Measurements from ENCODE around the gene MZT2A. TPM values are rescaled to one million over a fixed set of nuclear protein-coding genes. Genes with fewer than 3 reads are reported as not detected.
"Not testable (repeated sequence)": the region's sequence is repeated elsewhere in the genome, so short reads cannot be mapped to it uniquely, and the experiment has no call there.

MZT2A gene
- total RNA-seq, 2 donors from 2014 or later: 96.0 to 112 TPM

DNA sequence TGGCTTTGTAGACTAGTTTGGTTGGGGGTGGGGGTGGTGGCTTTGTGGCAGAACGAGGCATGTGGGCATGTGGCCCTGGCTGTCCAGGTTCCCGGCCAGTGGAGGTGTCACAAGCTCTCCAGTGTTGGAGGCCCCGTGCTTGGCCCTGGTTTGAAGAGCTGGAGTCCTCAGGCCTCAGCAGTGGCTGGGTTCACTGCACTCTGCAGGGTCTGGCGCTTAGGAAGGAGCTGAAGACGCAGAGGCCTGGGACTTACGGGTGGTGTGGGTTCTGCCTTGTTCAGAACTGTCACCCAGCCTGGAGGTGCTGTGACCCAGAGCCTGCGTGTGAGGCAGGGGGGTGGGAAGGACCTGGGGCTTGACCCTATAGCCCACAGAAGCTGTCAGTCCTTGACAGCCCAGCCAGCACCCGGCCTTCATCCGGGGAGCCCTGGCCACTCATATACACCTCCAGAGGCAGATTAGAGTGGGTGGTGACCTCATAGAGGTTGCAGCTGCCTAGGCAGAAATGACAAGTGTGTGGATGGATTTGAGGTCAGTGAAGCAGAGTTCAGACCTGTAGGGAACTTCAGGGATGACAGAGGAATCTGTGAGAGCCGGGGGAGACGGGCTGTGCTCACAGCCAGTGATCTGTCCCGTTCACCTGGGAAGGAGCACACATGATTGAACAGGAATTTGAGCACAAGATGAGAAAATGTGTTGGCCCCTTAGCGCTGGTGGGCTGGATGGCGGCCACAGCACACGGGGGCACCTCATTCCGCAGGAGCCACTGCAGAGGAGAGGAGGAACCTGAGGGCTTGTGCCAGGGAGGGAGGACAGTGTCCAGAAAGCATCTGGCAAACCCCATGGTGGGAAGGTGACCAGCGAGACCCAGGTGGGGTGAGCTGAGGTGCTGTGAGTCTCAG lies 20.0 kb upstream of the MZT2A start:
- not testable (repeated sequence) for H3K9me3 Mint-ChIP-seq; H3K4me3 Mint-ChIP-seq; H3K4me1 Mint-ChIP-seq; ATAC-seq (replicated peaks); H3K27me3 Mint-ChIP-seq
- peak overlapping the region; percentile 69 for H3K27ac Mint-ChIP-seq
- H3K36me3 Mint-ChIP-seq (ENCODE audit: low read depth): peaks cover 69% of the 10 kb centered on the region

GRCh38 chr2:131511291-131511968 lies 19.2 kb upstream of the MZT2A start:
- ATAC-seq (replicated peaks); H3K4me1 Mint-ChIP-seq; H3K27ac Mint-ChIP-seq; H3K4me3 Mint-ChIP-seq; H3K27me3 Mint-ChIP-seq; H3K9me3 Mint-ChIP-seq: not testable (repeated sequence)
- H3K36me3 Mint-ChIP-seq (ENCODE audit: low read depth): peaks cover 71% of the 10 kb centered on the region

DNA sequence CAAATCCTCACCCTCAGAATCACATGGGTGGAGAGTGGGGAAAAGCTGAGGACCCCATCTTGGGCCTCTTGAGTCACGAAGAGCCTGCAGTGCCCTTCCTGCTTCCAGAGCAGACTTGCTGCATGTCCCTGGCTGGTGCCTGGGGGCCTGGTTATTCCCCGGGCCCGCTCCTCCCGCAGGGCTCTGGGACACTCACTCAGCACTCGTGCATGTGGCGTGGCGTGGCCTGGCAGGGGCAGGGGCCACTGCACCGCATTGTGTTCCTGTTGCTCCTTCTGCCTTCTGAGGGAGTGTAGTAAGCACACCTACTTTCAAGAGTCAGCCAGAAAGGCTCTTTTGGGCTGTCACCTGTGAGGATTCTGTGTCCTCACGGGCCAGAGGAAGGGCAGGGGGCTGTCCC lies 17.4 kb upstream of the MZT2A start:
- Mint-ChIP-seq H3K36me3 (ENCODE audit: low read depth) (peaks cover 83% of the 10 kb centered on the region), H3K27ac (no peak overlapping the region)

DNA sequence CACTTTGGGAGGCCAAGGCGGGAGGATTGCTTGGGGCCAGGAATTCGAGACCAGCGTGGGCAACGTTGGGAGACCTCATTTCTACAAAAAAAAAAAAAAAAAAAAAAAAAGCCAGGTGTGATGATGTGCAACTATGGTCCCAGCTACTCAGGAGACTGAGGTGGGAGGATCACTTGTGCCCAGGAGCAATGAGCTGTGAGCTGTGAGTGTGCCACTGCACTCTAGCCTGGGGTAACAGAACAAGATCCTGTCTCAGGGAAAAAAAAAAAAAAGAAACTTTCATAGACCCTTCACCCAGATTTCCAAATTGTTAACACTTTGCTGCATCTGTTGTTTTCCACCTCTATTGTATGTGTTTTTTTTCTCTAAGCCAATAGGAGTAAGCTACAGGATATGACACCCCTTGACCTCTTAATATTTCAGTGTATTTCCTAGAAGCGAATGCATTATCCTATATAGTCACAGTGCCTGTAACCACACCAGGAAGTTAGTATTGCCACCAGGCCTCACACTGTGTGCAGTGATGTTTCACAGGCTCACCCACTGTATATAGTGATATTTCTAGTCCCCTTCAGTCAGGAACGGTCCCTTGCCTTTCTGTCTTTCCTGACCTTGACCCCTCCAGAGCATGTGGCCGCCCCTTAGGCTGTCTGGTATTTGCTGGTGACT lies 12.0 kb upstream of the MZT2A start:
- H3K4me3 Mint-ChIP-seq: peak overlapping the region; percentile 62
- not testable (repeated sequence) for H3K4me1 Mint-ChIP-seq, H3K9me3 Mint-ChIP-seq, H3K27me3 Mint-ChIP-seq
- H3K27ac Mint-ChIP-seq: peak overlapping the region; percentile 94
- peaks cover 98% of the 10 kb centered on the region for H3K36me3 Mint-ChIP-seq (ENCODE audit: low read depth)
- ATAC-seq (replicated peaks): peak; percentile 97

More for the DNA sequence above, 17.4 kb upstream of the MZT2A start:
- no peak for ATAC-seq (replicated peaks)
- H3K4me1 Mint-ChIP-seq: no peaks in the 10 kb centered on the region
- no peaks in the 10 kb centered on the region for H3K9me3 Mint-ChIP-seq
- H3K27me3 Mint-ChIP-seq: no peaks in the 10 kb centered on the region
- H3K4me3 Mint-ChIP-seq: no peak overlapping the region

DNA sequence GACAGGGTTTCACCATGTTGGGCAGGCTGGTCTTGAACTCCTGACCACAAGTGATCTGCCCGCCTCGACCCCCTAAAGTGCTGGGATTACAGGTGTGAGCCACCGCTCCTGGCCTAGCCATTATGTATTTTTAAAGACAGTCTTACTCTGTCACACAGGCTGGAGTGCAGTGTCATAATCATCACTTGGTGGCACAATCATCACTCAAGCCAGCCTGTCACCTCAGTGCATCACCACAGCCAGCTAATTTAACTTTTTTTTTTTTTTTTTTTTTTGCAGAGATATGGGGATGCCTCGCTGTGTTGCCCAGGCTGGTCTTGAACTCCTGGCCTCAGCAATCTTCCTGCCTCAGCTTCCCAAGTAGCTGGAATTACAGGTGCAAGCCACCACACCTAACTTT lies 11.4 kb upstream of the MZT2A start:
- ATAC-seq (replicated peaks): peak; percentile 49
- peak overlapping the region; percentile 94 for H3K27ac Mint-ChIP-seq
- H3K4me1 Mint-ChIP-seq, H3K27me3 Mint-ChIP-seq, H3K9me3 Mint-ChIP-seq, H3K4me3 Mint-ChIP-seq: not testable (repeated sequence)
- H3K36me3 Mint-ChIP-seq (ENCODE audit: low read depth): peaks cover 100% of the 10 kb centered on the region

DNA sequence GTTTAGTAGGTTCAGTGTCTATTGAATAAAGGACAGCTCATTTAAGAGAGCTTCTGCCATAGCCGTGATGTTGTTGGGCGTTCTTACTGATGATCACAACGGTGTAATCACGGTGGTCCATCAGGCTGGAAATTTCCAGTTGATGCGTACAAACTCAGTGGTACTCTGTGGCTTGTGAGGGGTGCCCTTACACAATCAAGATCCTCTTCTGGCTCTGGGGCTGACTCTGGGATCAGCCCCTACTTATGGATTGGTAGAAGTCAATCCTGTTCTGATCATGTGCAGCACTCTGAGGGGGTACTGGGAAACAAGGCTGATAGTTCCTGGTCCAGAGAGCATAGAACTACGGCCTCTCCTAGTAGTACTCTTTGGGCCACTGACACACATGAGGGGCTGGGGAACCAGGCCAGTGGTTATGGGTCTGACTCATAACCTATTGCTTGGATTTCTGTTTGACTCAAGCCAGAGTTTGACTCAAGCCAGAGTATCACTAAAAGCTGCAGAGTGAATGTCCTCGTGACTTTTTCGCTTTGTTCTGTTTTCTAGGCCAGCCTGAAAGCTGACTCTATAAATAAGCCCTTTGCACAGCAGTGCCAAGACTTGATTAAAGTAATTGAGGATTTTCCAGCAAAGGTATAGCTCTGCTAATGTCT lies 6.2 kb upstream of the MZT2A start:
- peaks cover 17% of the 10 kb centered on the region for H3K4me1 Mint-ChIP-seq
- peak overlapping the region; percentile 63 for H3K4me3 Mint-ChIP-seq
- ATAC-seq (replicated peaks): peak; percentile 99

DNA sequence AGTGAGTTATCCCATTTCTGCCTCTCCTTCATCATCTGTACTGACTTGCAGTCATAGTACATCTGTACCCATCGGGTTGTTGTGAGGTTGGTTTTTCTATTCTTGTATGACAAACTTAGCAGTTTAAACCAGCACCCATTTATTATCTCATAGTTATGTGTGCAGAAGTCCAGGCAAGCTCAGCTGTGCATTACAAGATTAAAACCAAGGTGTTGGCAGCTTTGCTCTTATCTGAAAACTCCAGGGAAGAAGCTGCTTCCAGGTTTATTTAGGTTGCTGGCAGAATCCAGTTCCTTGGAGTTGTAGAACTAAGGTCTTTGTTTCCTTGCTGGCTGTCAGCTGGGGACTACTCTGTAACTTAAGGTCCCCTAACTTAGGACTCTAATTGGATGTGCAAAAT lies 3.3 kb upstream of the MZT2A start:
- Mint-ChIP-seq H3K36me3 (ENCODE audit: low read depth) (peaks cover 66% of the 10 kb centered on the region), H3K4me3 (peak overlapping the region; percentile 94), H3K4me1 (peaks cover 18% of the 10 kb centered on the region), H3K27ac (peak overlapping the region; percentile 59)
- H3K9me3 Mint-ChIP-seq; ATAC-seq (replicated peaks); H3K27me3 Mint-ChIP-seq: not testable (repeated sequence)

More for the DNA sequence above, 6.2 kb upstream of the MZT2A start:
- peaks cover 77% of the 10 kb centered on the region for H3K36me3 Mint-ChIP-seq (ENCODE audit: low read depth)
- H3K9me3 Mint-ChIP-seq, H3K27me3 Mint-ChIP-seq: not testable (repeated sequence)
- peak overlapping the region; percentile 88 for H3K27ac Mint-ChIP-seq

GRCh38 chr2:131493199-131493968 lies 1.2 kb upstream of the MZT2A start:
- Mint-ChIP-seq H3K36me3 (ENCODE audit: low read depth) (peaks cover 61% of the 10 kb centered on the region), H3K4me1 (peaks cover 16% of the 10 kb centered on the region), H3K27ac (peak overlapping the region; percentile 94), H3K4me3 (peak overlapping the region; percentile 94), H3K9me3 (no peaks in the 10 kb centered on the region), H3K27me3 (no peaks in the 10 kb centered on the region)
- peak; percentile 19 for ATAC-seq (replicated peaks)

GRCh38 chr2:131492418-131493198 lies 411 bp upstream of the MZT2A start:
- peaks cover 10% of the 10 kb centered on the region for H3K4me1 Mint-ChIP-seq
- H3K27me3 Mint-ChIP-seq: no peaks in the 10 kb centered on the region
- peak overlapping the region; percentile 94 for H3K27ac Mint-ChIP-seq
- H3K9me3 Mint-ChIP-seq: no peaks in the 10 kb centered on the region
- peaks cover 61% of the 10 kb centered on the region for H3K36me3 Mint-ChIP-seq (ENCODE audit: low read depth)
- peak overlapping the region; percentile 94 for H3K4me3 Mint-ChIP-seq
- peak; percentile 80 for ATAC-seq (replicated peaks)

DNA sequence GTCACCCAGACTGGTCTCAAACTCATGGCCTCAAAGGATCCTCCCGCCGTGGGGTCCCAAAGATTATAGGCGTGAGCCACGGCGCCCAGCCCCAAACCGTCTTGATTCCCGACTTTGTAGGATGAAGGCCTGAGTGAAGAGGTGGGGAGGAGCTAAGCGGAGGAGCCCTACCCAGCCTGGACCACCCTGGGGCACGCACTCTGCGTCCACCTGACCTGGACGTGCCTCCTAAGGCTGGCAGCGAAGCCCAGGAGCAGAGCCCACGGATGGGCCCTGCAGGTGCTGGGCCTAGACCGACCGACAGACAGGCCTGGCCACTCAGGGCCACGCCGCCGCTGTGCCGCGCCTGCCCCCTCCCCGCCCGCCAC lies 744 bp downstream of the MZT2A start:
- Mint-ChIP-seq H3K4me3 (peak overlapping the region; percentile 86), H3K36me3 (ENCODE audit: low read depth) (peaks cover 57% of the 10 kb centered on the region), H3K4me1 (peaks cover 10% of the 10 kb centered on the region), H3K27ac (peak overlapping the region; percentile 93)
- not testable (repeated sequence) for H3K27me3 Mint-ChIP-seq, H3K9me3 Mint-ChIP-seq
- peak; percentile 18 for ATAC-seq (replicated peaks)

DNA sequence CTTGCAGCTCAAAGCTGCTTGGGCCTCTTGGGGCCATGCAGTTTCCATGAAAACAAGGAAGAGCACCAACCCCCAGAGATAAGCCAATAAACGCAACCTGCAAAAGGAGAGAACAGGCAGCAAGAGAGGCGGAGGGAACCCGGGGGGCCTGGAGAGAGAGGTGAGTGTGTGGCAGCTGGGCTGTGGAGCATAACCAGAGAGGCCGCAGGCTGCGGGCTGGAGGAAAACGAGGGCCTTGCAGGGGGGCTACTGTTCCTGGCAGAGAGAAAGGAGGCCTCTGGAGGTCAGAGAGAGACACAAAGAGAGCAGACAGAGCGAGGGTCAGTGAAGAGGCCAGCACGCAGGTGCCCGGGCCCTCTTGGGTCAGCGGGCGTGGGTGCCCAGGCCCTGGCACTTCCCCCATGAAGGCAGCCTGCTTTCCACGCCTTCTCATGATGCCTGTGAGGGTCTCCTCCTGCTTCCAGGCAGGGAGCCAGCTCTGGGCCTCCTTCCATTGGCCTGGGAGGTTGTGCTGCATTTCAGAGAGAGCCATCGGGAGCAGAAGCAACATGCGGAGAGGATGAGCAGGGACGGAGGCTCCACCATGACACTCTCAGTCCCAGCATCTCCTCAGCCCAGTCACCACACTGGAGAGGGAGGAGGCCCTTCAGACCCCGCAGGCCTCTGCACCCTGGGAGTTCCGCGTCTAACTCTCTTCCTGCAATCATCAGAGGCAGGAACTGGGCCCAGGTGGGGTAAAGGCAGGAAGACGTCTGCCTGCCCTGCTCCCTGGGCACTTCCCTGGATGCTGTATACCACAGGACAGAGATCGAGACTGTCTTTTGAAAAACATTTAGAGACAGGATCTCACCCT lies 1.4 kb downstream of the MZT2A start:
- Mint-ChIP-seq H3K27ac (peak overlapping the region; percentile 93), H3K4me3 (peak overlapping the region; percentile 86)
- peak; percentile 8 for ATAC-seq (replicated peaks)

GRCh38 chr2:131488306-131489205 lies 3.6 kb downstream of the MZT2A start:
- H3K36me3 Mint-ChIP-seq (ENCODE audit: low read depth): peaks cover 58% of the 10 kb centered on the region
- peak overlapping the region; percentile 43 for H3K27ac Mint-ChIP-seq
- no peak overlapping the region for H3K4me3 Mint-ChIP-seq
- H3K9me3 Mint-ChIP-seq: no peaks in the 10 kb centered on the region
- ATAC-seq (replicated peaks): no peak
- peaks cover 5% of the 10 kb centered on the region for H3K4me1 Mint-ChIP-seq
- no peaks in the 10 kb centered on the region for H3K27me3 Mint-ChIP-seq

More for the DNA sequence above, 1.4 kb downstream of the MZT2A start:
- not testable (repeated sequence) for H3K9me3 Mint-ChIP-seq, H3K27me3 Mint-ChIP-seq
- Mint-ChIP-seq H3K4me1 (peaks cover 10% of the 10 kb centered on the region), H3K36me3 (ENCODE audit: low read depth) (peaks cover 59% of the 10 kb centered on the region)

All from activated T-helper 17 cell treated with anti-CD3 and anti-CD28 coated beads, Interleukin-2, amount 50 U/mL, for 72 hours (primary cell).